RPMI8226 (cell line): ENCODE data around the gene RAD51B.

Experiments
- DNase-seq: peaks from one replicate; pipeline ENCODE4 v3.0.0-alpha.2; 2015

The RAD51B gene

DNA sequence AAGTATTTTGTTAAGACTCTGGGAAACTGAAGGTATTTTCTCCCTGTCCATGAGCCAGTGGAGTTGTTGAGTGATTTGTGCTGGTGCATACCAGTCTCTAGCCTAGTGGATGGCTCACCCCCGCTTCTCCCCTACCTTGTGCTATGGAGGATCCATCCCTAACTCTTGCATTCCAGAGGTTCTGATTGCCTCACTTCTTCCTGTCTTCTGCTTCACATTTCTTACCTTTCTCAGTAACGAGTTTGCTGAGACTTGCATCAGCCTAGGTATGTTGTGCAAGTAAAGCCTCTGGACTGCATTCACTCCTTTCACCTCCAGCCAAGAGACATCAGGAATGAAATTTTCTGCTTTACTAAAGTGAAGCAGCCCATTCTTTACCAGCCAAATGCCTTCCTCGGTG, 581.7 kb downstream of the RAD51B start:
- DNase-seq = no peak

GRCh38 chr14:68401855-68402254, 582.3 kb downstream of the RAD51B start:
- DNase-seq = peak; percentile 70

GRCh38 chr14:68402525-68403101, 583.0 kb downstream of the RAD51B start:
- no peak for DNase-seq

DNA sequence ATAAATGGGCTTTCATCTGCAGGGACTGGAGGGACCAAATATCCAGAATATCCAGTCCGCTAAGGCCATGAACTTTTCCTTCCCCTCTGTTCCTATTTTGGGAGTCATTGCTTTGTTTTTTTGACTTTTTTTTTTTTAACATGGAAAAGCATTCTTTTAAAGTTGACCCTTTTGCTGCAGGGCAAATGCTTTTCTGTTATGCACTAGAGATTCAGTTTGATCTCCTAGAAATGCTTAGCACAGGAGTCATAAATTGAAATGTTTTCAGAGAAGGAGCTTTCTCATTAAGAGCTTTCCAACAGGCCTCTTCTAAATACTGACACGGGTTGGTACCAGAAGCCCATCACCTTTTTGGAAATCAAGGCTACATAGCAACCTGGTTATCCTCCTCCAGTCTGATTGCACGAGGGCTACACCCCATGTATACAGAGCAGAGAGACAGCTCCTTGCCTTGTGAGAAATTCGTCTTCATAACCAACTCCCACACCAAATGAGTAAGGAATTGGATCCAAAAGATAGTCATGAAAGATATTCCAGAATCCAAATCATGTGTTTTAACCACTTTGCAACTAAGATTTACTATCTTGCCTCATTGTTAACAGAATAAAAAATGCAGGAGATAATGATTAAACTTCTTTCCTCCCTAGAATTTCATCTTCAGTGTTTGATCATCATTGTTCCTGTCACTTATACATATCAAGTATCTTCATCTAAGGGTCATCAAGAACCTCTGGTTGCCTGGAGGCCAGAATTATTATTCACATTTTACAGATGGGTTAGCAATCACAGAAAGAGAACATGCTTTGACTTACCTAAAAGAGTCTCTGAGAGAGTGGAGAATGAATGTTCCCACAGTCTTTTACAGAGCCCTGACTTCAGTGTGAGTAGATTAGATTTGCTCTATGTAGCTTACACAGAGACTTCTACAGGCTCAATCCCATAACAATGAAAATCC, 583.9 kb downstream of the RAD51B start:
- DNase-seq = no peak

DNA sequence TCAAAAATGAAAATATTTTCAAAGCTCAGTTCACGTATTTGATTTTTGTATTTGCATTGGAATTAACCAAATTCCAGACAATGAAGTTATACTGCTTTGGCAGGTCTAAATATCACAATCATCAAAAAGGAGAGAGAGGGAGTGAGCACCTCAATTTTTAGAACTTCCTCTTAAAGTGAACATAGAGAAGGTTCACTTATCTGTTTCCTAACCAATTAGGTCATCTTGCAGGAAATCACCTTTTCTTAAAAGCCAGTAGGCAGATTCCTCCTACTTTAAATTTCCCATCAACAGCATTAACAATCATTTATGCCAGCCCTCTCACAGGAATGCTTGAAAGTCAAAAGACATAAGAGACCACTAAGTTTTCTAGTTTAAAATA, 584.6 kb downstream of the RAD51B start:
- DNase-seq = no peak

GRCh38 chr14:68404652-68405183, 585.1 kb downstream of the RAD51B start:
- DNase-seq = no peak

DNA sequence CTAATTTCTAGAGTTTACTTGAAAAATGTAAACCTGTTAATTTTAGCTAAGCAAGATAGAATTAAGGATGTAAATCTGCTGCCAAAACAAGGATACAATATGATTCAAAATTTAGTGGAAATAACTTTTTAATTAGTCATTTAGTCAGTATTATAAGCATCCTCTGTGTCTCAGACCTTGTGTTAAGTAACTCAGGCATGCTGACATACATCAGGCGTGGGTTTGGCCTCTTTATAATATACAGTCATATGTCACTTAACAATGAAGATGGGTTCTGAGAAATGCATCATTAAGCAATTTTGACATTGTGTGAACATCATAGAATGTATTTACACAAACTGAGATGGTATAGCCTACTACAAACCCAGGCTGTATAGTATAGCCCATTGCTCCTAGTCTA, 586.4 kb downstream of the RAD51B start:
- no peak for DNase-seq

DNA sequence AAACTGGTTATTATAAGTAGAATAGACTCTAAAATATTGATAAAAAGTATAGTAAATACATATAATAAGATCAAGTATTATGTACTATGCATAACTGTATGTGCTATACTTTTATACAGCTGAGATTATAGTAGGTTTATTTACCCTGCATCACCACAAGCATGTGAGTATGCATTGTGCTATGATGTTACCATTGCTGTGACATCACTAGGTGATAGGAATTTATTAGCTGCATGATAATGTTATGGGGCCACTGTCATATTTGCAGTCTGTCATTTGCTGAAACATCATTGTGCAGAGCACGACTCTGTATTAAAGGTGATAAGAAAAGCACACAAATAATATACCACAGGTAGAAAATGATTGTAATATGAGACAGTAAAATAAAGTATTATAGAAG, 587.7 kb downstream of the RAD51B start:
- no peak for DNase-seq

DNA sequence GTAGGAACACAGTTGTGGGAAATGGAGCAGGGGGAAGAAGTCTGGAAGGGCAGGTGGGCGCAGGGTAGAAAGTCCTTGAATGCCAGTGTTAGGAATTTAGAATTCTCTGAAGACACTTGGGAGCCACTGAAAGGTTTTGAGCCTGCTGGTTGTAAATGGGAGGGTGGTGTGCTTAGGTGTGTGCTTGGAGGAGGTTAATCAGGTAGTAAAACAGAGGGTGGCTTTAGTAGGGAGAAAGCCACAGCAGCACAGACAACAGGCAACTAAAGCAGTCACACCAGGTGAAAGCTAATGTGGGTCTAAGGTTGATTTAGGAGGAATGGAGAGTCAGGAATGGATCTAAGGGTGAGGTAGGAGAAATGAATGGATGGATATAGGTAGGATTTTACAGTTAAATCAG, 588.2 kb downstream of the RAD51B start:
- no peak for DNase-seq

DNA sequence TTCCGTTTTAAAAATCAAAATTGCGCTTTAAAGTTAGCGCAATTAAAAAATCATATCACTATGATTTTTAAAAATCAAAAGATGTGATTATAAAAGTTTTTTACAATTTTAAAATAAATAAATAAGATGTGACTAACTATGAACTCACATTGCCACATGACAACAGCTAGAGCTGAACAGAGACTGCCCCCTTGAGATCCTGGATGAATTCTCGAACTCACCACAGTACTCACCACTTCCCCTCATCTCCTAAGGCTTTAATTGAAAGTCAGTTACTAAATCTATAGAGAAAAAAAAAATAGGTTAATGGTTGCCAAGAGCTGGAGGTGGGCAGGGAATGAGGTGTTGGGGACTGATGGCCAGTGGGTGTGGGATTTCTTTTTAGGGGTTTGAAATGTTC, 589.1 kb downstream of the RAD51B start:
- DNase-seq = no peak

- DNase-seq = no peak
Observed at GRCh38 chr14:68409387-68409786, 589.8 kb downstream of the RAD51B start.

DNA sequence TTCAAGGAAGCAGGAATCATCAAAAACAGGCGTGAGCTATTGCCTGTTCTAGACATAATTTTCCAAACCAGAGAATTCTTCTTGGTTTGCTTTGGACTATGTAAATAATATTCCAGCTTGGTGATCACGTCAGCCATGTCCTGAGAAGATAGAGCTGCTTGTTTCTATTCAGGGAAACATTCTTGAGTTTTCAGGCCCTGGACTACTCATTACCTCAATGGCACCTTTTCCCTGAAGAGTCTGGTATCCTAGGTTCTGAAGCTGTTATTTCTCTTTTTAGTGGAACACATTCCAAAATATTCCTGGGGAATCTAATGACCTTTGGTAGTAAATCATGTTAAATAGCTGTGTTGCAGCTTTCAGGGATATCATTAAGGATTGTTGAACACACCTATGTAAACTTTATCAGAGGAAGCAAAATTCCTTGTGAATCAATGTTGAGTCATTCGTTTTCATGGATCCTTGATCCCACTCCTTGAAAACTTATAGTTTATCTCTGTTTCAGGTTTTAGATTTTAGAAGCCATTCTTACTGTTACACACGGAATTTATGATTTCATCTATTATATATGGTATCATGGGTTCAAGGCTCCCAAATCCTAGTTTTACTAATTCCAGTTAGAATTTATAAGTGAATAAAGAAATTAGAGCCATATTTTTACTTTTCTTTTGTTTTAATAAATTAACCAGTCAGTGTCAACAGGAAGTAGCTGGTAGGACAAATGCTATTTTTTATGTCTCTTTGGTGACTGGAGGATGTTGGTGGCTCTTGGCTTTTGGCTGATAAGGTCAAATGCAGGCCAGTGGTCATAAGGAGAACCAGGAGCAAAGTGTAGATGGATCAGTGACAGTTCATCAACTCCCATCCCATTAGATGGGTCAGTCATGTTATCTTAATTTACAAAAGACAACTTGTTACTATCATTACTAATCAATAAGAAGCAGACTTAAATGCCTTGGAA, 593.2 kb downstream of the RAD51B start:
- no peak for DNase-seq

GRCh38 chr14:68413509-68413908, 593.9 kb downstream of the RAD51B start:
- DNase-seq = no peak

DNA sequence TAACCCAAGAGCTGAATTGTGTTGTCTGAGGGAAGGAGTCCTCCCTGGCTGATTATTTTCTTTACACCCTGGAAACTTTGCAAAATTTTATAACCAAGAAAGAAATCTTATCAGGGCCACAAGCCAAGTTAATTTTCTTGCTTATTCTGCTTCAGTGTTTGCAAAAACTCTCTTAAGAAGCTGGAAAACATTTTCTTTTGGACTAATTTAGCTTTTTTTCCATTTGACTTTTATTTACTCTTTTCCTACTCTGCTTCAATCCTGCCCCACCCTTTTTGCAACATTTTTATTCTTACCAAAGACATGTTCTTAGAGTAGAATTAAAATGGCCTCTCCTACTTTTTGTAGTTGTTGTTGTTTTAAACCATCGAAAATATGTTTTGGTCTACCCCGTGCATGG, 594.5 kb downstream of the RAD51B start:
- no peak for DNase-seq

DNA sequence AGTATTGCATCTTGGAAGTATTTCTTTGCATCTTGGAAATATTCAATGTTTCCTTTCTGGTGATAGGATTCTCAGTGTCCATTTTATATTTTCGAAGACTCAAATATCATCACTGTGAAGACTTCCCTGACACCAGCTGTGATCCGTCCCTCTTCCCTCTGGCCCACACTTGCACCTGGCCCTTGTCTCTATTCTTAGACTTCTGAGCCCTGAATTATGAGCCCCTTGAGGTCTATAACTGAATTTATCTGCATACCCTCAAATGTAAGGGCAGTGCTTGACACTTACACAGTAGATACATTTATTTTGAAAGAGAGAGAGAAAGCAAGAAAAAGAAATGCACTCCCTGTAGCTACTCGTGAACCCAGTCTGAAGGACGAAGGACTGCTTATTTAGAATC, 596.6 kb downstream of the RAD51B start:
- no peak for DNase-seq

DNA sequence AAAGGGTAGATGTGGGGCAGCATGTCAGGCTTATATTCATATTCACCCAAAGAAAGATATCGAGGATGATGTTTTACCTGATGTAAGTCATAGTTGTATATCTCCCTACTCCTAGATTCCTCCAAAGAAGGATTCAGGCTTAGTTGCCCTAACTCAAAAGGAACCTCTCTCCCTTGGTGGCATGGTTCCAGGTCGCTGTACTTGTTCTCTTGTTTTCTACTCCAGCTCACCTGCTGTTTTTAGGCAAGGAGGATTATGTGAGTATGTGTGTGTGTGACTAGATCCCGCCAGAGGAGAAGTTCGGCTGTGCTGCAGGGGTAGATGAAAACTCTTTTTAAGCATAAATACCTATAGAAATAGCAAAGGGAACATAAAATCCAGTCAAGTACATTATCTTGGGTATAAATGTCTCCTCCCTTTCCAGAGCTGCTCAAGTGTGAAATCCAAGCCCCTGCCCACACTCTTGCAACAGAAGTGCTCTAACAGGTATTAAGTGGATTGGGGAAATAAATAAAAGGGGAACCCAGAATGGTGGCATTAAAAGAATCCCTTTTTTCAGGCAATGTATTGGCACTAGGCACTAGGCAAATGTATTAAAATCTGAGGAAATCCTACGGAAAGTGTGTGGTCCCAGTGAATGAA, 597.6 kb downstream of the RAD51B start:
- DNase-seq = no peak

- DNase-seq = no peak
Observed at GRCh38 chr14:68418174-68419118, 598.9 kb downstream of the RAD51B start.

GRCh38 chr14:68420350-68420749, 600.8 kb downstream of the RAD51B start:
- no peak for DNase-seq

DNA sequence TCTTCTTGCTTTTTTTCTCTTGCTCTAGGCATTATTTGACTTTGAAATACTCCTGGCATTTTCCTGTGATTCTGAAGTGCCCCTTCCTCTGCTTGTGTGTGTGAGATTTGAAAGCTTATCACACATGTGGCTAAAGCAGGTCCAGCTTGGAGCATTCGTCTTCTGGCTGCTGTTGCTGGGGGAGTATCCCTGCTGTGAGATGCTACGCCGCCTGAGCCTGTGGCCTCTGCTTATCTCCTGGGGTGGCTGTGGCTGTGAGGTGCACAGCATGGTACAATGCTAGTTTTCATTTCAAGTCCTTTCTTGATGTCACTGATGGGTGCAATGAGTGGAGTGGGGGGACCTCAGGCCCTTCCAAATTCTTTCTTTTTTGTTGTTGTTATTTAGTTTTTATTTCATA, 601.5 kb downstream of the RAD51B start:
- DNase-seq = no peak

DNA sequence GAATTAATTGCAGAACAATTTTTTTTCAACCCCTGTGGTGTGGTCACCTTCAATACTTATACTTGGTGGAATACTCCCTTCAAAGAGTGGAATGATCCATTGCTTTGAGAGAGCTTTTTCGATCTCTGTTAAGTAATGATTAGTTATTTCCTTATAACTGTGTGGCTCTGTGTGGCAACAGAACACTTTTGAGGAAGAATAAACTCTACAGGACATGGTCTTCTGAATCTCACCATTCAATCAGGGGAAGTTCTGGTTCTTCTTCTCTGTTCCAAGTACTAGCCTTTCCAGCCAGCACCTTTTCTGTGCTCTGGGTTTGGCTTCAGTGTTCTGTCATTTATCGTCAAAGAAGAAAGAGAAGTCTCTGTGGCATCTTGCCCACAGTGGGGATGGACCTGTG, 604.1 kb downstream of the RAD51B start:
- DNase-seq = no peak

DNA sequence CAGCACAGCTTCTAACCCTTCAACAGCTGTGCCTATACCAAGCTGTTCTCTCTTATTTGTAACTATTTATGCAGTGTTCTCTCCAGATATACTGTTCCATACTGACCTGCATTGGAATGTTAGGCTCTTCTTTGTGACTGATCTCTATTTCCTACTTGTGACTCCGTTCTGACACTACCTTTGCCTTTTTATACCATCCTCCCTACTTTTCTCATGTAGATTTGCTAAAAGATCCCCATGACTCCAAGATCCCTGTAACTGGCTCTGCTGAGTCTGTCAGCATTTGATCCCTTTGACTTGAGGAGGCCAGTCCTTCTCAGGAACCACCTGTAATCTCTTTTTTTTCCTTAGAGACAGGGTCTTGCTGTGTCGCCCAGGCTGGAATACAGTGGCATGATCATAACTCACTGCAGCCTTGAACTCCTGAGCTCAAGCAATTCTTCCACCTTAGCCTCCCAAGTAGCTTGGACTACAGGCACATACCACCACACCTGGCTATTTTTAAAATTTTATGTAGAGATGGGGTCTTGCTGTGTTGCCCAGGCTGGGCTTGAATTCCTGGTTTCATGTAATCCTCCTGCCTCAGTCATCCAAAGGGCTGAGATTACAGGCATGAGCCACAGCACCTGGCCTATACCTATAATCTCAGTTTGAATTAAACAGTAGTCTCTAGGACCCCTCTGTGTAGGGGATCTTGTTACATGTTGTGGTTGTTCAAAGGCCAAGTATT, 605.0 kb downstream of the RAD51B start:
- DNase-seq = no peak
